HepG2 (cell line): Measurements from ENCODE around the gene TET3. TPM values are rescaled to one million over a fixed set of nuclear protein-coding genes. Genes with fewer than 3 reads are reported as not detected.

Experiments used
- CC2D1A ChIP-seq: sonication (generic); formaldehyde crosslinking; IDR thresholded peaks from 2 replicates; pipeline ENCODE4 v1.8.1; 2023; ENCODE audit warnings: mild to moderate bottlenecking, missing genetic modification reagents
- FLYWCH1 ChIP-seq: sonication (generic); formaldehyde crosslinking; IDR thresholded peaks from 2 replicates; pipeline ENCODE4 v1.8.1; 2023; ENCODE audit warnings: mild to moderate bottlenecking, missing genetic modification reagents
- FOXA1 ChIP-seq, 2 experiments: fragments of 450-650 bp in 1 of 2; sonication (generic) in 1 of 2; formaldehyde crosslinking in 1 of 2; IDR thresholded peaks; 2 replicates each; pipeline versions ENCODE4 v1.4.0 to v1.6.1; 2016 to 2020; ENCODE audit warnings: missing genetic modification reagents in 1 of 2
- KMT2B ChIP-seq: IDR thresholded peaks from 2 replicates; pipeline ENCODE4 v1.6.1; 2016; ENCODE audit warnings: missing genetic modification reagents, missing compliant biosample characterization
- PHB2 ChIP-seq: fragments of 450-650 bp; IDR thresholded peaks from 2 replicates; pipeline ENCODE4 v1.6.1; 2018; ENCODE audit not compliant: partially characterized antibody
- RBAK ChIP-seq: sonication (generic); formaldehyde crosslinking; IDR thresholded peaks from 2 replicates; pipeline ENCODE4 v1.5.1; 2020; ENCODE audit warnings: mild to moderate bottlenecking, missing genetic modification reagents
- REXO4 ChIP-seq: sonication (generic); formaldehyde crosslinking; IDR thresholded peaks from 2 replicates; pipeline ENCODE4 v1.8.0; 2022; ENCODE audit warnings: missing genetic modification reagents, mild to moderate bottlenecking, borderline replicate concordance
- SNAPC2 ChIP-seq: sonication (generic); formaldehyde crosslinking; IDR thresholded peaks from 2 replicates; pipeline ENCODE4 v1.8.1; 2022; ENCODE audit warnings: mild to moderate bottlenecking, missing genetic modification reagents
- ZNF34 ChIP-seq: sonication (generic); formaldehyde crosslinking; IDR thresholded peaks from 2 replicates; pipeline ENCODE4 v1.4.0; 2020; ENCODE audit warnings: mild to moderate bottlenecking, missing genetic modification reagents, borderline replicate concordance
- ZNF800 ChIP-seq: sonication (generic); formaldehyde crosslinking; IDR thresholded peaks from 2 replicates; pipeline ENCODE4 v1.4.0; 2020; ENCODE audit warnings: missing genetic modification reagents
- polyA plus RNA-seq, 8 experiments: library from polyadenylated mRNA; depleted of rRNA in 3 of 8; stranded (reverse) in 7 of 8; unstranded in 1 of 8; fragments of >200 nt; fragmentation: Illumina TruSeq in 4 of 8; extraction: Trizol in 4 of 8; gene quantifications; 2 replicates each; pipeline versions ENCODE4 v1.2.1 to v1.2.3, GENCODE V29; 2011 to 2016; ENCODE audit warnings: low read depth in 4 of 8, missing spikeins in 1 of 8, mixed read lengths in 1 of 8; ENCODE audit not compliant: insufficient read depth in 1 of 8
- total RNA-seq, 5 experiments: library from RNA; depleted of rRNA; stranded (reverse); fragments of >200 nt; fragmentation: Illumina TruSeq; extraction: Trizol; gene quantifications; 2 replicates each; pipeline ENCODE4 v1.2.3, GENCODE V29; 2016; ENCODE audit warnings: low read depth in 1 of 5
- TF ChIP-seq, protein P1 (sequence below): sonication (generic); formaldehyde crosslinking; conservative IDR thresholded peaks from 2 replicates; pipeline ENCODE4 v1.8.0; 2022; ENCODE audit warnings: low read depth, missing genetic modification reagents
- TF ChIP-seq, protein P2 (sequence below): sonication (generic); formaldehyde crosslinking; IDR thresholded peaks from 2 replicates; pipeline ENCODE4 v1.9.0; 2022; ENCODE audit warnings: low read depth, missing genetic modification reagents
- TF ChIP-seq, protein P3 (sequence below): sonication (generic); formaldehyde crosslinking; IDR thresholded peaks from 2 replicates; pipeline ENCODE4 v1.4.0; 2020; ENCODE audit warnings: mild to moderate bottlenecking, missing genetic modification reagents, borderline replicate concordance

The TET3 gene
- total and polyA plus RNA-seq, 2 of the 13 experiments (the other 11 are each of a cell fraction or from before 2014, with no cell fraction given): 4.3 to 6.8 TPM

GRCh38 chr2:73981081-73982001 lies 3.4 kb upstream of the TET3 start (continued):
- TF ChIP-seq RBAK (CRISPR knock-in tag) (no peak), SNAPC2 (CRISPR knock-in tag) (no peak), CC2D1A (no peak), KMT2B (no peak), ZNF800 (CRISPR knock-in tag) (0 out of 2 replicates have a peak, but pooled peaks have one; percentile 28), REXO4 (CRISPR knock-in tag) (no peak), ZNF34 (CRISPR knock-in tag) (no peak), FOXA1 (IDR thresholded peaks at IDR 0.05) (no peak), FOXA1 (CRISPR knock-in tag; IDR thresholded peaks at IDR 0.05) (no peak), FLYWCH1 (0 out of 2 replicates have a peak, but pooled peaks have one; percentile 41), PHB2 (no peak)
- TF ChIP-seq, protein P1, sequence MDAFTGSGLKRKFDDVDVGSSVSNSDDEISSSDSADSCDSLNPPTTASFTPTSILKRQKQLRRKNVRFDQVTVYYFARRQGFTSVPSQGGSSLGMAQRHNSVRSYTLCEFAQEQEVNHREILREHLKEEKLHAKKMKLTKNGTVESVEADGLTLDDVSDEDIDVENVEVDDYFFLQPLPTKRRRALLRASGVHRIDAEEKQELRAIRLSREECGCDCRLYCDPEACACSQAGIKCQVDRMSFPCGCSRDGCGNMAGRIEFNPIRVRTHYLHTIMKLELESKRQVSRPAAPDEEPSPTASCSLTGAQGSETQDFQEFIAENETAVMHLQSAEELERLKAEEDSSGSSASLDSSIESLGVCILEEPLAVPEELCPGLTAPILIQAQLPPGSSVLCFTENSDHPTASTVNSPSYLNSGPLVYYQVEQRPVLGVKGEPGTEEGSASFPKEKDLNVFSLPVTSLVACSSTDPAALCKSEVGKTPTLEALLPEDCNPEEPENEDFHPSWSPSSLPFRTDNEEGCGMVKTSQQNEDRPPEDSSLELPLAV: no peak
- TF ChIP-seq, protein P2, sequence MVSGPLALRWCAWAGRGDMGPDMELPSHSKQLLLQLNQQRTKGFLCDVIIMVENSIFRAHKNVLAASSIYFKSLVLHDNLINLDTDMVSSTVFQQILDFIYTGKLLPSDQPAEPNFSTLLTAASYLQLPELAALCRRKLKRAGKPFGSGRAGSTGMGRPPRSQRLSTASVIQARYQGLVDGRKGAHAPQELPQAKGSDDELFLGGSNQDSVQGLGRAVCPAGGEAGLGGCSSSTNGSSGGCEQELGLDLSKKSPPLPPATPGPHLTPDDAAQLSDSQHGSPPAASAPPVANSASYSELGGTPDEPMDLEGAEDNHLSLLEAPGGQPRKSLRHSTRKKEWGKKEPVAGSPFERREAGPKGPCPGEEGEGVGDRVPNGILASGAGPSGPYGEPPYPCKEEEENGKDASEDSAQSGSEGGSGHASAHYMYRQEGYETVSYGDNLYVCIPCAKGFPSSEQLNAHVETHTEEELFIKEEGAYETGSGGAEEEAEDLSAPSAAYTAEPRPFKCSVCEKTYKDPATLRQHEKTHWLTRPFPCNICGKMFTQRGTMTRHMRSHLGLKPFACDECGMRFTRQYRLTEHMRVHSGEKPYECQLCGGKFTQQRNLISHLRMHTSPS: no peak
- TF ChIP-seq, protein P3, sequence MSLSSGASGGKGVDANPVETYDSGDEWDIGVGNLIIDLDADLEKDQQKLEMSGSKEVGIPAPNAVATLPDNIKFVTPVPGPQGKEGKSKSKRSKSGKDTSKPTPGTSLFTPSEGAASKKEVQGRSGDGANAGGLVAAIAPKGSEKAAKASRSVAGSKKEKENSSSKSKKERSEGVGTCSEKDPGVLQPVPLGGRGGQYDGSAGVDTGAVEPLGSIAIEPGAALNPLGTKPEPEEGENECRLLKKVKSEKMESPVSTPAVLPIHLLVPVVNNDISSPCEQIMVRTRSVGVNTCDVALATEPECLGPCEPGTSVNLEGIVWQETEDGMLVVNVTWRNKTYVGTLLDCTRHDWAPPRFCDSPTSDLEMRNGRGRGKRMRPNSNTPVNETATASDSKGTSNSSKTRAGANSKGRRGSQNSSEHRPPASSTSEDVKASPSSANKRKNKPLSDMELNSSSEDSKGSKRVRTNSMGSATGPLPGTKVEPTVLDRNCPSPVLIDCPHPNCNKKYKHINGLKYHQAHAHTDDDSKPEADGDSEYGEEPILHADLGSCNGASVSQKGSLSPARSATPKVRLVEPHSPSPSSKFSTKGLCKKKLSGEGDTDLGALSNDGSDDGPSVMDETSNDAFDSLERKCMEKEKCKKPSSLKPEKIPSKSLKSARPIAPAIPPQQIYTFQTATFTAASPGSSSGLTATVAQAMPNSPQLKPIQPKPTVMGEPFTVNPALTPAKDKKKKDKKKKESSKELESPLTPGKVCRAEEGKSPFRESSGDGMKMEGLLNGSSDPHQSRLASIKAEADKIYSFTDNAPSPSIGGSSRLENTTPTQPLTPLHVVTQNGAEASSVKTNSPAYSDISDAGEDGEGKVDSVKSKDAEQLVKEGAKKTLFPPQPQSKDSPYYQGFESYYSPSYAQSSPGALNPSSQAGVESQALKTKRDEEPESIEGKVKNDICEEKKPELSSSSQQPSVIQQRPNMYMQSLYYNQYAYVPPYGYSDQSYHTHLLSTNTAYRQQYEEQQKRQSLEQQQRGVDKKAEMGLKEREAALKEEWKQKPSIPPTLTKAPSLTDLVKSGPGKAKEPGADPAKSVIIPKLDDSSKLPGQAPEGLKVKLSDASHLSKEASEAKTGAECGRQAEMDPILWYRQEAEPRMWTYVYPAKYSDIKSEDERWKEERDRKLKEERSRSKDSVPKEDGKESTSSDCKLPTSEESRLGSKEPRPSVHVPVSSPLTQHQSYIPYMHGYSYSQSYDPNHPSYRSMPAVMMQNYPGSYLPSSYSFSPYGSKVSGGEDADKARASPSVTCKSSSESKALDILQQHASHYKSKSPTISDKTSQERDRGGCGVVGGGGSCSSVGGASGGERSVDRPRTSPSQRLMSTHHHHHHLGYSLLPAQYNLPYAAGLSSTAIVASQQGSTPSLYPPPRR (CRISPR knock-in tag): no peak
